HG03432 (cell line): ENCODE results near the gene LRRN4CL.
"Not testable (repeated sequence)": the region's sequence is repeated elsewhere in the genome, so short reads cannot be mapped to it uniquely, and the experiment has no call there.

Experiments used
- ATAC-seq: cut with Tn5 transposase; IDR thresholded peaks from one replicate; pipeline ENCODE4 v1.9.1; 2021; ENCODE audit warnings: mild to moderate bottlenecking, moderate library complexity; ENCODE audit not compliant: unreplicated experiment

The LRRN4CL gene

GRCh38 chr11:62677156-62677555, 12.2 kb downstream of the LRRN4CL start:
- no peak for ATAC-seq

- ATAC-seq: no peak
Measured at GRCh38 chr11:62676698-62677097, 12.6 kb downstream of the LRRN4CL start.

- ATAC-seq: not testable (repeated sequence)
Measured at GRCh38 chr11:62675415-62675814, 13.9 kb downstream of the LRRN4CL start.

- no peak for ATAC-seq
Measured at GRCh38 chr11:62673196-62673525, 16.2 kb downstream of the LRRN4CL start.

- peak; percentile 68 for ATAC-seq
Measured at GRCh38 chr11:62671608-62672389, 17.5 kb downstream of the LRRN4CL start, which contains the start of the genes LBHD1 and UQCC3. LBHD1 (minus strand) TSS chr11:62672267; CDS start chr11:62670031, 2,236 bp downstream. UQCC3 (plus strand) TSS chr11:62671673; CDS start chr11:62671746, 73 bp downstream.

GRCh38 chr11:62671236-62671607, 18.1 kb downstream of the LRRN4CL start:
- peak; percentile 1 for ATAC-seq

- ATAC-seq: no peak
Measured at GRCh38 chr11:62669420-62670161, 19.7 kb downstream of the LRRN4CL start.

- ATAC-seq: no peak
Measured at GRCh38 chr11:62667460-62667859, 21.9 kb downstream of the LRRN4CL start.

- ATAC-seq: no peak
Measured at GRCh38 chr11:62666259-62666926, 22.9 kb downstream of the LRRN4CL start.

GRCh38 chr11:62665599-62666258, 23.6 kb downstream of the LRRN4CL start:
- ATAC-seq: peak; percentile 2

GRCh38 chr11:62665075-62665598, 24.2 kb downstream of the LRRN4CL start, which contains the start of the genes C11orf98 and CSKMT:
C11orf98 (minus strand) TSS chr11:62665210; CDS start chr11:62665169, 41 bp downstream.
CSKMT (plus strand) TSS chr11:62665312; CDS start chr11:62665880, 568 bp downstream.
- ATAC-seq: peak; percentile 87

- peak; percentile 36 for ATAC-seq
Measured at GRCh38 chr11:62664405-62665074, 24.8 kb downstream of the LRRN4CL start.

- no peak for ATAC-seq
Measured at GRCh38 chr11:62656796-62657429, 32.4 kb downstream of the LRRN4CL start.

- no peak for ATAC-seq
Measured at GRCh38 chr11:62654297-62654696, 35.0 kb downstream of the LRRN4CL start.

GRCh38 chr11:62652161-62653006, 36.9 kb downstream of the LRRN4CL start:
- ATAC-seq: no peak

GRCh38 chr11:62650283-62650682, 39.0 kb downstream of the LRRN4CL start:
- ATAC-seq: not testable (repeated sequence)

- no peak for ATAC-seq
Measured at GRCh38 chr11:62649486-62649885, 39.8 kb downstream of the LRRN4CL start.

GRCh38 chr11:62648967-62649364, 40.4 kb downstream of the LRRN4CL start:
- no peak for ATAC-seq
